Naive thymus-derived CD8-positive, alpha-beta T cell (primary cell): ENCODE results near the gene TRIM51G. TPM values are rescaled to one million over a fixed set of nuclear protein-coding genes. Genes with fewer than 3 reads are reported as not detected.
"Not testable (repeated sequence)": the region's sequence is repeated elsewhere in the genome, so short reads cannot be mapped to it uniquely, and the experiment has no call there.

Experiments used
- ATAC-seq, 2 donors: fragments of 150-1000 bp; cut with Tn5 transposase in 1 of 2; sonication (Bioruptor Pico), chemical (Tn5 transposase) in 1 of 2; 1 replicate in 1 of 2; 2 replicates in 1 of 2; pipeline ENCODE4 v1.10.0; 2021; ENCODE audit warnings: mild to moderate bottlenecking in 2 of 2, moderate library complexity in 2 of 2
- POLR2A ChIA-PET: fragments of 350-600 bp; sonication (Branson Sonifier 250); formaldehyde crosslinking; loops from one replicate; lab custom pipeline; 2021; ENCODE audit warnings: antibody characterized with exemption; lab: Charles Lee
- DNase-seq, 10 donors: peaks; one replicate each; pipeline versions ENCODE4 v3.0.0 to v3.0.0-alpha.2; 2020 to 2022
- H3K27ac Mint-ChIP-seq, 10 donors: one replicate each; pipeline ENCODE4 v1.8.0; 2020 to 2022; ENCODE audit warnings: mild to moderate bottlenecking in 10 of 10, mixed read lengths in 10 of 10, moderate library complexity in 4 of 10, inconsistent platforms in 1 of 10
- H3K27me3 Mint-ChIP-seq, 5 donors: one replicate each; pipeline ENCODE4 v1.8.0; 2021 to 2022; ENCODE audit warnings: mixed read lengths in 5 of 5
- H3K36me3 Mint-ChIP-seq, 3 donors: one replicate each; pipeline ENCODE4 v1.8.0; 2020 to 2022; ENCODE audit warnings: mixed read lengths in 3 of 3, mild to moderate bottlenecking in 2 of 3, inconsistent platforms in 1 of 3
- H3K4me1 Mint-ChIP-seq, 4 donors: one replicate each; pipeline ENCODE4 v1.8.0; 2021 to 2022; ENCODE audit warnings: mixed read lengths in 4 of 4
- H3K4me3 Mint-ChIP-seq, 10 donors: one replicate each; pipeline ENCODE4 v1.8.0; 2020 to 2022; ENCODE audit warnings: mild to moderate bottlenecking in 10 of 10, mixed read lengths in 10 of 10, moderate library complexity in 6 of 10, inconsistent platforms in 1 of 10
- H3K9me3 Mint-ChIP-seq, 9 donors: one replicate each; pipeline ENCODE4 v1.8.0; 2020 to 2022; ENCODE audit warnings: mixed read lengths in 9 of 9, mild to moderate bottlenecking in 3 of 9, inconsistent platforms in 1 of 9, moderate library complexity in 1 of 9
- polyA plus RNA-seq, 3 donors: library from polyadenylated mRNA; unstranded; fragments of 300-500 nt; fragmentation: Illumina TruSeq; gene quantifications; one replicate each; pipeline ENCODE4 v1.2.3, GENCODE V29; 2021
- total RNA-seq, 8 experiments: library from RNA in 2 of 8; stranded (reverse) in 2 of 8; gene quantifications; one replicate each; pipeline ENCODE4 v1.2.3 and lab custom pipeline; 2021 to 2026

Gene TRIM51G, protein sequence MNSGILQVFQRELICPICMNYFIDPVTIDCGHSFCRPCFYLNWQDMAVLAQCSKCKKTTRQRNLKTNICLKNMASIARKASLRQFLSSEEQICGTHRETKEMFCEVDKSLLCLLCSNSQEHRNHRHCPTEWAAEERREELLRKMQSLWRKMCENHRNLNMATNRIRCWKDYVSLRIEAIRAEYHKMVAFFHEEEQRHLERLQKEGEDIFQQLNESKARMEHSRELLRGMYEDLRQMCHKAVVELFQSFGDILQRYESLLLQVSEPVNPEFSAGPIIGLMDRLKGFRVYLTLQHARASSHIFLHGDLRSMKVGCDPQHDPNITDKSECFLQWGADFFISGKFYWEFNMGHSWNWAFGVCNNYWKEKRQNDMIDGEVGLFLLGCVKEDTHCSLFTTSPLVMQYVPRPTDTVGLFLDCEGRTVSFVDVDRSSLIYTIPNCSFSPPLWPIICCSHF
- total RNA-seq (not detected), polyA plus RNA-seq (not detected), total RNA-seq (lab: John Stamatoyannopoulos, UW) (0 reads per million in 6 experiments)

DNA sequence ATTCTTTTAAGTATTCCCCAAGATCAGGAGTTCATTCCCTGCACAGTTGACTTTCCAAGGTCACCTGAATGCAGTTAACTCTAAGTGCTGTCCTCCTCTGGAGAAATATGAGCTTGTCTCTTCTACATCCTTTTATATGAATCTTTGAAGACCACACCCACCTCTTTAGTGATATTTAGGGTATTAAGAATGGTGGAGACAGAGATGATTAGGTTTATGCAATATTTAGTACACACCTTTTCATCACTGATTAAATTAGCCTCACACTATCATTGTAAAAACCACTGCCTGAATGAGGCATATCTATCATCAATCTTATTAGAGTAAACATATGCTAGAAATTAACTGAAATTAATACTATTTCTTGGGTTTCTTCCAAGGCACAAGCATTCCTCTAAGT lies at the start of gene TRIM51G:
TRIM51G (minus strand) TSS at position 101 of the 400 bp plus-strand sequence. CDS start 2,190 bp downstream, outside the sequence.
- POLR2A ChIA-PET, H3K4me1 Mint-ChIP-seq, H3K27me3 Mint-ChIP-seq, ATAC-seq, H3K9me3 Mint-ChIP-seq, H3K27ac Mint-ChIP-seq, DNase-seq, H3K36me3 Mint-ChIP-seq, H3K4me3 Mint-ChIP-seq: not testable (repeated sequence)

DNA sequence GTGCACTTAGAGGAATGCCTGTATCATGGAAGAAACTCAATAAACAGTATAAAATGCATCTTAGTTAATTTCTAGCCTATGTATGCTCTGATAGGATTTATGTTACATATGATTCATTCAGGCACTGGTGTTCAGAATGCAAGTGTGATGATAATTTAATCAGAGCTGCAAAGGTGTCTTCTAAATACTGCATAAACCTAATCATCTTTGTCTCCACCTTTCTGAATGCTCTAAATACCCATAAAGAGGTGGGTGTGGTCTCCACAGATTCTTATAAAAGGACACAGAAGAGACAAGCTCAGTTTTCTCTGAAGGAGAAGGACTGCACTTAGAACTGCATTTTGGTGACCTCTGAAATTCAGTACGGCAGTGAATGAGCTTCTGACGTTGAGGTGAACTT lies 44.8 kb upstream of the TRIM51G start, which contains the start of gene TRIM49B:
TRIM49B (plus strand) TSS at position 301 of the 400 bp plus-strand sequence. CDS start 2,777 bp downstream, outside the sequence.
- POLR2A ChIA-PET, H3K27me3 Mint-ChIP-seq, H3K36me3 Mint-ChIP-seq, H3K4me1 Mint-ChIP-seq, H3K9me3 Mint-ChIP-seq, H3K4me3 Mint-ChIP-seq, DNase-seq, H3K27ac Mint-ChIP-seq, ATAC-seq: not testable (repeated sequence)

GRCh38 chr11:48968592-48968991 lies 15.1 kb downstream of the TRIM51G start:
- DNase-seq, POLR2A ChIA-PET, H3K27ac Mint-ChIP-seq, H3K4me1 Mint-ChIP-seq, H3K4me3 Mint-ChIP-seq, H3K27me3 Mint-ChIP-seq, ATAC-seq, H3K36me3 Mint-ChIP-seq, H3K9me3 Mint-ChIP-seq: not testable (repeated sequence)

DNA sequence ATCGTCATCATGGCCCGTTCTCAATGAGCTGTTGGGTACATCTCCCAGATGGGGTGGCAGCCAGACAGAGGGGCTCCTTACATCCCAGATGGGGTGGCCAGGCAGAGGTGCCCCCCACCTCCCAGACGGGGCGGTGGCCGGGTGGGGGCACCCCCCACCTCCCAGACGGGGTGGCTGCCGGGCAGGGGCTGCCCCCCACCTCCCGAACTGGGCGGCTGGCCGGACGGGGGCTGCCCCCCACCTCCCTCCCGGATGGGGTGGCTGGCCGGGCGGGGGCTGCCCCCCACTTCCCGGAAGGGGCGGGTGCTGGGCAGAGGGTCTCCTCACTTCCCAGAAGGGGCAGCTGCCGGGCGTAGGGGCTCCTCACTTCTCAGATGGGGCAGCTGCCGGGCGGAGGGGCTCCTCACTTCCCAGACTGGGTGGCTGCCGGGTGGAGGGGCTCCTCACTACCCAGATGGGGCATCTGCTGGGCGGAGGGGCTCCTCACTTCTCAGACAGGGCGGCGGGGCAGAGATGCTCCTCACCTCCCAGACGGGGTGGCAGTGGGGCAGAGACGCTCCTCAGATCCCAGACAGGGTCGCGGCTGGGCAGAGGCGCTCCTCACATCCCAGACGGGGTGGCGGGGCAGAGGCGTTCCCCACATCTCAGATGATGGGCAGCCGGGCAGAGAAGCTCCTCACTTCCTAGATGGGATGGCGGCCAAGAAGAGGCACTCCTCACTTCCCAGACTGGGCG lies 28.2 kb downstream of the TRIM51G start:
- POLR2A ChIA-PET, H3K27me3 Mint-ChIP-seq, H3K27ac Mint-ChIP-seq, H3K36me3 Mint-ChIP-seq, ATAC-seq, H3K4me3 Mint-ChIP-seq, DNase-seq, H3K4me1 Mint-ChIP-seq: not testable (repeated sequence)
- peaks cover 0 to 24% (median 11%) of the 10 kb centered on the region in 9 donors for H3K9me3 Mint-ChIP-seq

- H3K27me3 Mint-ChIP-seq, POLR2A ChIA-PET, H3K27ac Mint-ChIP-seq, DNase-seq, H3K36me3 Mint-ChIP-seq, H3K4me3 Mint-ChIP-seq, H3K9me3 Mint-ChIP-seq, ATAC-seq, H3K4me1 Mint-ChIP-seq: not testable (repeated sequence)
These were observed 37.9 kb downstream of the TRIM51G start for GRCh38 chr11:48945796-48946195.

Other genes with a start within 250 kb of the TRIM51G start
- gene TRIM49B, start 44.9 kb upstream of the TRIM51G start, total RNA-seq, result not detected
- not detected for gene TRIM49B, start 44.9 kb upstream of the TRIM51G start, polyA plus RNA-seq
- not detected for gene TRIM64C, start 75.2 kb upstream of the TRIM51G start, total RNA-seq
- gene TRIM64C, start 75.2 kb upstream of the TRIM51G start, polyA plus RNA-seq, result not detected
- gene FOLH1, start 224.7 kb upstream of the TRIM51G start, total RNA-seq, result not detected
- not detected for gene FOLH1, start 224.7 kb upstream of the TRIM51G start, polyA plus RNA-seq